Esophagus muscularis mucosa (tissue), 4 donors: ENCODE measurements around the gene KATNA1. TPM values are rescaled to one million over a fixed set of nuclear protein-coding genes. Genes with fewer than 3 reads are reported as not detected.

Experiments used
- DNase-seq: peaks from one replicate; pipeline ENCODE4 v3.0.0-alpha.2; 2017; ENCODE audit errors: extremely low spot score
- H3K27ac ChIP-seq, 4 donors: fragments of 200-600 bp; sonication (generic); replicated peaks in 1 of 4; 1 replicate in 3 of 4; 2 replicates in 1 of 4; pipeline ENCODE4 v1.5.1; 2016 to 2019; ENCODE audit warnings: mild to moderate bottlenecking in 1 of 4
- H3K27me3 ChIP-seq, 4 donors: fragments of 200-600 bp; sonication (generic); one replicate each; pipeline versions ENCODE4 v1.5.1 to v1.6.0; 2016 to 2019
- H3K36me3 ChIP-seq, 4 donors: fragments of 200-600 bp; sonication (generic); one replicate each; pipeline ENCODE4 v1.5.1; 2016 to 2019
- H3K4me1 ChIP-seq, 4 donors: fragments of 200-600 bp; sonication (generic); one replicate each; pipeline ENCODE4 v1.5.1; 2016 to 2019
- H3K4me3 ChIP-seq, 4 donors: fragments of 200-600 bp; sonication (generic); 1 replicate in 2 of 4; 2 replicates in 2 of 4; pipeline ENCODE4 v1.5.1; 2016 to 2019; ENCODE audit warnings: mild to moderate bottlenecking in 4 of 4, moderate library complexity in 1 of 4
- H3K9me3 ChIP-seq, 4 donors: fragments of 200-600 bp; sonication (generic); 1 replicate in 3 of 4; 2 replicates in 1 of 4; pipeline ENCODE4 v1.5.1; 2016 to 2019
- EP300 ChIP-seq: sonication (generic); formaldehyde crosslinking; IDR thresholded peaks from one replicate; pipeline ENCODE4 v1.6.1; 2017; ENCODE audit warnings: antibody characterized with exemption
- POLR2A ChIP-seq: fragments of 450-650 bp; IDR thresholded peaks from one replicate; pipeline ENCODE4 v1.6.1; 2017; ENCODE audit warnings: antibody characterized with exemption, moderate library complexity, mild to moderate bottlenecking, low read depth
- POLR2AphosphoS5 ChIP-seq, 2 donors: sonication (generic); formaldehyde crosslinking; IDR thresholded peaks; one replicate each; pipeline ENCODE4 v1.6.1; 2017; ENCODE audit warnings: antibody characterized with exemption in 2 of 2
- WGBS: methylation state at CpG from one replicate; pipeline ENCODE4 v1.1.5; 2018; 5-methylcytosine and 5-hydroxymethylcytosine counted together
- intact Hi-C: fragments of 100-400 bp; cut with DNase I; formaldehyde crosslinking; loops from one replicate; pipeline ENCODE4 v1.15.1; 2023
- total RNA-seq, 4 donors: library from RNA; depleted of rRNA; stranded (reverse); fragments of >200 nt; gene quantifications; one replicate each; pipeline versions ENCODE4 v1.1.0 to v1.2.1, GENCODE V29; 2016
- TF ChIP-seq, protein P1 (sequence below), 3 experiments: fragments of 200-600 bp in 2 of 3; fragments of 450-650 bp in 1 of 3; sonication (generic) in 2 of 3; IDR thresholded peaks; one replicate each; pipeline ENCODE4 v1.5.1; 2017 to 2019; ENCODE audit warnings: antibody characterized with exemption in 3 of 3, mild to moderate bottlenecking in 2 of 3, moderate library complexity in 1 of 3

Gene KATNA1
- total RNA-seq, 4 donors from 2014 or later, result 15.8 to 24.5 (median 20.2) TPM

DNA sequence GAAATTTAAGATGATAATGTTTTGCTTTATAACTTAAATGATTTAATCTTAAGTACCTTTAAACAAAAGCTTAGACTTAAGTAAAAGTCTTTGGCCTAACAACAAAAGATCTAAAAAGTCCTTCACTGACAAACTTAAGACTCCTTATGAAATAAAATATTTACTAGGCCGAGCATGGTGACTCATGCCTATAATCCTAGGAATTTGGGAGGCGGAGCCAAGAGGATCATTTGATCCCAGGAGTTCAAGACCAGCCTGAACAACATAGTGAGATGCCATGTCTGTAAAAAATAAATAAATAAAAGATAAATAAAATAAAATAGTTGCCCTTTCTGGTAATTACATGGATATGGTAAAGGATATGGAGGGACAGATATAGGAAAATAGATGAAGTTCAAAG, 12.4 kb downstream of the KATNA1 start:
- Histone ChIP-seq H3K4me1 (no peaks in the 10 kb centered on the region), H3K27me3 (no peaks in the 10 kb centered on the region), H3K9me3 (no peaks in the 10 kb centered on the region), H3K27ac (no peak overlapping the region), H3K36me3 (peaks cover 0 to 47% (median 23%) of the 10 kb centered on the region in 4 donors), H3K4me3 (no peak overlapping the region)
- no peak for DNase-seq
- intact Hi-C loops, result no loop called here
- TF ChIP-seq, protein P1, sequence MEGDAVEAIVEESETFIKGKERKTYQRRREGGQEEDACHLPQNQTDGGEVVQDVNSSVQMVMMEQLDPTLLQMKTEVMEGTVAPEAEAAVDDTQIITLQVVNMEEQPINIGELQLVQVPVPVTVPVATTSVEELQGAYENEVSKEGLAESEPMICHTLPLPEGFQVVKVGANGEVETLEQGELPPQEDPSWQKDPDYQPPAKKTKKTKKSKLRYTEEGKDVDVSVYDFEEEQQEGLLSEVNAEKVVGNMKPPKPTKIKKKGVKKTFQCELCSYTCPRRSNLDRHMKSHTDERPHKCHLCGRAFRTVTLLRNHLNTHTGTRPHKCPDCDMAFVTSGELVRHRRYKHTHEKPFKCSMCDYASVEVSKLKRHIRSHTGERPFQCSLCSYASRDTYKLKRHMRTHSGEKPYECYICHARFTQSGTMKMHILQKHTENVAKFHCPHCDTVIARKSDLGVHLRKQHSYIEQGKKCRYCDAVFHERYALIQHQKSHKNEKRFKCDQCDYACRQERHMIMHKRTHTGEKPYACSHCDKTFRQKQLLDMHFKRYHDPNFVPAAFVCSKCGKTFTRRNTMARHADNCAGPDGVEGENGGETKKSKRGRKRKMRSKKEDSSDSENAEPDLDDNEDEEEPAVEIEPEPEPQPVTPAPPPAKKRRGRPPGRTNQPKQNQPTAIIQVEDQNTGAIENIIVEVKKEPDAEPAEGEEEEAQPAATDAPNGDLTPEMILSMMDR (IDR thresholded peaks at IDR 0.05), result no peak
- TF ChIP-seq EP300, result no peak
- no peak for TF ChIP-seq POLR2A
- no peak for TF ChIP-seq POLR2AphosphoS5 (IDR thresholded peaks at IDR 0.05)
- 67% methylated on average over 2 of the region's 2 CpGs for WGBS

DNA sequence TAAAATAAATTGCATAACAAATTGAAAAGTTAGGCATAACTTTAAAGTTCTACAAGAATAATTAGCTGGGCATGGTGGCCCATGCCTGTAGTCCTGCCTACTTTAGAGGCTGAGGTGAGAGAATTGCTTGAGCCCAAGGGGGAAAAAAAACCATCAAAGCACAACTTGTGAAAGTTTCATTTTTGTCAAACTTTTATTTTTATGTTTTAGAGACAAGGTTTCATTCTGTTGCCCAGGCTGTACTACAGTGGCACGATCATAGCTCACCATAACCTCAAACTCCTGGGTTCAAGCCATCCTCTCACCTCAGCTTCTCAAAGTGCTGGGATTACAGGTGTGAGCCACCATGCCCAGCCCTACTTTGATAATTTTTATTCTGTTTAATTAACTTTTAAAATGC, 14.2 kb downstream of the KATNA1 start:
- H3K36me3 ChIP-seq, result peaks cover 0 to 61% (median 33%) of the 10 kb centered on the region in 4 donors
- H3K4me1 ChIP-seq, result no peaks in the 10 kb centered on the region
- intact Hi-C loops, result no loop called here
- no peaks in the 10 kb centered on the region for H3K27me3 ChIP-seq
- WGBS, result 100% methylated on average over 1 of the region's 1 CpG
- H3K4me3 ChIP-seq, result no peak overlapping the region
- H3K27ac ChIP-seq, result no peak overlapping the region
- no peak for DNase-seq
- TF ChIP-seq POLR2AphosphoS5 (IDR thresholded peaks at IDR 0.05), result no peak
- TF ChIP-seq POLR2A, result no peak
- TF ChIP-seq, protein P1 (IDR thresholded peaks at IDR 0.05), result no peak
- TF ChIP-seq EP300, result no peak
- H3K9me3 ChIP-seq, result no peaks in the 10 kb centered on the region

- Histone ChIP-seq H3K9me3 (no peaks in the 10 kb centered on the region), H3K27ac (no peak overlapping the region), H3K36me3 (peaks cover 7 to 69% (median 30%) of the 10 kb centered on the region in 4 donors), H3K4me3 (no peak overlapping the region), H3K4me1 (no peaks in the 10 kb centered on the region), H3K27me3 (no peaks in the 10 kb centered on the region)
- TF ChIP-seq POLR2AphosphoS5 (IDR thresholded peaks at IDR 0.05), result no peak
- no peak for TF ChIP-seq POLR2A
- no peak for TF ChIP-seq EP300
- TF ChIP-seq, protein P1 (IDR thresholded peaks at IDR 0.05), result no peak
- intact Hi-C loops, result no loop called here
- WGBS, result 89% methylated on average over 4 of the region's 4 CpGs
- no peak for DNase-seq
Measured at GRCh38 chr6:149628875-149629510, 19.5 kb downstream of the KATNA1 start.

DNA sequence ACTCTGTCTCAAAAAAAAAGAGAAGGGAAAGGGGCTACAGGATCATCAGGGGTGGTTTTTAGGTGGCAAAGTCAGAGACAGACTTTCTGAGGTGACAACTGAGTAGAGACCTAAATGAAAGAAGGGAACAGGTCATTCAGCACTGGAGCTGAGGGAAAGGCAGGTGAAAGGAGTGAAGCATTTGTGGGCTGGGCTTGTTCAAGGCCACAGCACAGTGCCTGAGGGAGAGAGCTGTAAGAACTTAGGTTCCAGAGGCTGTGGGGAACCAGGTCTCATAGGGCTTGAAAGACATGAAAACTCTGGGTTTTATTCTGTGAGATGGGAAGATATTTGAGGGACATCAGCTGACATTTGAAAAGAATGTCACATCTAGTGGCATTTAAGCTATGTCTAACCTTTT, 20.8 kb downstream of the KATNA1 start:
- H3K4me1 ChIP-seq, result no peaks in the 10 kb centered on the region
- no peaks in the 10 kb centered on the region for H3K27me3 ChIP-seq
- H3K36me3 ChIP-seq, result peaks cover 7 to 74% (median 37%) of the 10 kb centered on the region in 4 donors
- intact Hi-C loops, result no loop called here
- no peak overlapping the region for H3K4me3 ChIP-seq
- no peak overlapping the region for H3K27ac ChIP-seq
- no peaks in the 10 kb centered on the region for H3K9me3 ChIP-seq
- TF ChIP-seq EP300 (no peak), POLR2A (no peak), POLR2AphosphoS5 (IDR thresholded peaks at IDR 0.05) (no peak)
- TF ChIP-seq, protein P1 (IDR thresholded peaks at IDR 0.05), result no peak
- no peak for DNase-seq

DNA sequence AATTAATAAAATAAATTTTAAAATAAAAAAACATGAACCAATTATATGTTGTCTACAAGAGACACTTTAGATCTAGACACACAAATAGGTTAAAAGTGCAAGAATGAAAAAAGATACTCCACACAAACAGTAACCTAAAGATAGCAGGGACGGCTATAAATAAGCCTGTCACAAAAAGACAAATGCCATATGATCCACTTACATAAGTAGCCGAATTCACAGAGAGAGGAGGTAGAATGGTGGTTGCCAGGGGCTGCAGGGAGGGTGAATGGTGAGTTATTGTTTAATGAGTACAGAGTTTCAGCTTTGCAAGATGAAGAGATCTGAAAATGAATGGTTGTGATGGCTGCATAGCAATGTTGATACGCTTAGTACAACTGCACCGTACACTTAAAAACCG, 32.7 kb downstream of the KATNA1 start:
- H3K4me3 ChIP-seq, result no peak overlapping the region
- TF ChIP-seq EP300 (no peak), POLR2AphosphoS5 (IDR thresholded peaks at IDR 0.05) (no peak), POLR2A (no peak)
- TF ChIP-seq, protein P1 (IDR thresholded peaks at IDR 0.05), result no peak
- H3K9me3 ChIP-seq, result peaks cover 0 to 8% (median 0%) of the 10 kb centered on the region in 4 donors
- DNase-seq, result no peak
- no peaks in the 10 kb centered on the region for H3K27me3 ChIP-seq
- peaks cover 8 to 47% (median 21%) of the 10 kb centered on the region in 4 donors for H3K36me3 ChIP-seq
- 47% methylated on average over 5 of the region's 5 CpGs for WGBS
- intact Hi-C loops, result no loop called here
- H3K4me1 ChIP-seq, result peaks cover 0 to 6% (median 0%) of the 10 kb centered on the region in 4 donors
- H3K27ac ChIP-seq, result no peak overlapping the region
